ENCODE measurements around the gene CDCA7.
"Not testable (repeated sequence)": the region's sequence is repeated elsewhere in the genome, so short reads cannot be mapped to it uniquely, and the experiment has no call there.

Gene CDCA7

GRCh38 chr2:173354582-173355131, at the start of gene CDCA7:
Gene CDCA7, plus strand, starts transcription at chr2:173354872. Its CDS starts 92 bp downstream, at chr2:173354964.
- DNase-seq: peak; percentile 85

GRCh38 chr2:173305303-173305702, 49.4 kb upstream of the CDCA7 start:
- no peak for DNase-seq

- no peak for DNase-seq
Observed at GRCh38 chr2:173307293-173307692, 47.4 kb upstream of the CDCA7 start.

- not testable (repeated sequence) for DNase-seq
Observed at GRCh38 chr2:173309370-173309769, 45.3 kb upstream of the CDCA7 start.

GRCh38 chr2:173311844-173312606, 42.6 kb upstream of the CDCA7 start:
- no peak for DNase-seq

- no peak for DNase-seq
Observed at GRCh38 chr2:173323371-173323770, 31.3 kb upstream of the CDCA7 start.

GRCh38 chr2:173326806-173327205, 27.9 kb upstream of the CDCA7 start:
- no peak for DNase-seq

- DNase-seq: no peak
Observed at GRCh38 chr2:173327421-173327820, 27.3 kb upstream of the CDCA7 start.

- not testable (repeated sequence) for DNase-seq
Observed at GRCh38 chr2:173333003-173333402, 21.7 kb upstream of the CDCA7 start.

GRCh38 chr2:173339807-173340206, 14.9 kb upstream of the CDCA7 start:
- DNase-seq: no peak

GRCh38 chr2:173343921-173344320, 10.8 kb upstream of the CDCA7 start:
- DNase-seq: no peak

- DNase-seq: no peak
Observed at GRCh38 chr2:173346035-173346434, 8.6 kb upstream of the CDCA7 start.

GRCh38 chr2:173347305-173348168, 7.1 kb upstream of the CDCA7 start:
- DNase-seq: no peak

- no peak for DNase-seq
Observed at GRCh38 chr2:173349287-173349686, 5.4 kb upstream of the CDCA7 start.

- no peak for DNase-seq
Observed at GRCh38 chr2:173350383-173350782, 4.3 kb upstream of the CDCA7 start.

- DNase-seq: no peak
Observed at GRCh38 chr2:173351879-173352278, 2.8 kb upstream of the CDCA7 start.

GRCh38 chr2:173353556-173353955, 1.1 kb upstream of the CDCA7 start:
- DNase-seq: no peak

- no peak for DNase-seq
Observed at GRCh38 chr2:173354073-173354581, 545 bp upstream of the CDCA7 start.

- DNase-seq: peak; percentile 55
Observed at GRCh38 chr2:173355132-173355865, 627 bp downstream of the CDCA7 start.

- DNase-seq: no peak
Observed at GRCh38 chr2:173355866-173356508, 1.3 kb downstream of the CDCA7 start.

GRCh38 chr2:173357346-173357745, 2.7 kb downstream of the CDCA7 start:
- no peak for DNase-seq

- no peak for DNase-seq
Observed at GRCh38 chr2:173358616-173359015, 3.9 kb downstream of the CDCA7 start.

Measured in activated CD4-positive, alpha-beta T cell treated with anti-CD3 and anti-CD28 coated beads for 48 hours (primary cell).